HepG2 (cell line): ENCODE measurements around the gene PCIF1. TPM values are rescaled to one million over a fixed set of nuclear protein-coding genes. Genes with fewer than 3 reads are reported as not detected.

Source experiments
- AFF4 ChIP-seq: sonication (generic); formaldehyde crosslinking; IDR thresholded peaks from 2 replicates; pipeline ENCODE4 v1.4.0; 2020; ENCODE audit warnings: missing genetic modification reagents
- ATF1 ChIP-seq: IDR thresholded peaks from 2 replicates; pipeline ENCODE4 v1.6.1; 2016; ENCODE audit warnings: mild to moderate bottlenecking, control low read depth
- ATF7 ChIP-seq, 2 experiments: fragments of 450-650 bp in 1 of 2; sonication (generic) in 1 of 2; formaldehyde crosslinking in 1 of 2; IDR thresholded peaks; 2 replicates each; pipeline versions ENCODE4 v1.4.0 to v1.6.1; 2016 to 2020; ENCODE audit warnings: antibody characterized with exemption in 1 of 2, mild to moderate bottlenecking in 1 of 2, missing genetic modification reagents in 1 of 2
- ATM ChIP-seq: fragments of 450-650 bp; IDR thresholded peaks from 2 replicates; pipeline ENCODE4 v1.7.1; 2017; ENCODE audit warnings: mild to moderate bottlenecking, borderline replicate concordance
- CEBPB ChIP-seq: IDR thresholded peaks from 2 replicates; pipeline ENCODE4 v1.6.1; 2011; ENCODE audit warnings: low read depth, low read length, improper control_type of control experiment, borderline replicate concordance
- ERF ChIP-seq: IDR thresholded peaks from 2 replicates; pipeline ENCODE4 v1.6.1; 2018; ENCODE audit warnings: missing biosample characterization, missing genetic modification reagents
- LCORL ChIP-seq, 2 experiments: fragments of 450-650 bp in 1 of 2; sonication (generic) in 1 of 2; formaldehyde crosslinking in 1 of 2; IDR thresholded peaks; 2 replicates each; pipeline versions ENCODE4 v1.5.0 to v1.6.1; 2017 to 2020; ENCODE audit warnings: antibody characterized with exemption in 1 of 2, missing genetic modification reagents in 1 of 2
- PATZ1 ChIP-seq: sonication (generic); formaldehyde crosslinking; IDR thresholded peaks from 2 replicates; pipeline ENCODE4 v1.4.0; 2020; ENCODE audit warnings: missing genetic modification reagents
- PLSCR1 ChIP-seq: sonication (generic); formaldehyde crosslinking; IDR thresholded peaks from 2 replicates; pipeline ENCODE4 v1.5.0; 2020; ENCODE audit warnings: missing genetic modification reagents, mild to moderate bottlenecking, borderline replicate concordance
- ZBTB33 ChIP-seq: sonication (generic); formaldehyde crosslinking; IDR thresholded peaks from 2 replicates; pipeline ENCODE4 v1.4.0; 2020; ENCODE audit warnings: missing genetic modification reagents
- ZFAT ChIP-seq: sonication (generic); formaldehyde crosslinking; conservative IDR thresholded peaks from 2 replicates; pipeline ENCODE4 v1.8.1; 2023; ENCODE audit warnings: missing genetic modification reagents, inconsistent platforms
- ZNF205 ChIP-seq: IDR thresholded peaks from 2 replicates; pipeline ENCODE4 v1.6.1; 2018; ENCODE audit warnings: missing biosample characterization, missing genetic modification reagents
- ZNF329 ChIP-seq: sonication (generic); formaldehyde crosslinking; IDR thresholded peaks from 2 replicates; pipeline ENCODE4 v1.9.0; 2021; ENCODE audit warnings: low read depth, mild to moderate bottlenecking, missing genetic modification reagents
- ZNF350 ChIP-seq: sonication (generic); formaldehyde crosslinking; IDR thresholded peaks from 2 replicates; pipeline ENCODE4 v1.4.0; 2020; ENCODE audit warnings: mild to moderate bottlenecking, low read depth, missing genetic modification reagents, borderline replicate concordance
- ZNF543 ChIP-seq: sonication (generic); formaldehyde crosslinking; IDR thresholded peaks from 2 replicates; pipeline ENCODE4 v1.4.0; 2020; ENCODE audit warnings: mild to moderate bottlenecking, missing genetic modification reagents
- ZNF644 ChIP-seq: IDR thresholded peaks from 2 replicates; pipeline ENCODE4 v1.6.1; 2016; ENCODE audit warnings: low read depth
- ZNF710 ChIP-seq: sonication (generic); formaldehyde crosslinking; IDR thresholded peaks from 2 replicates; pipeline ENCODE4 v1.5.0; 2020; ENCODE audit warnings: mild to moderate bottlenecking, missing genetic modification reagents, borderline replicate concordance
- ZNF773 ChIP-seq: sonication (generic); formaldehyde crosslinking; IDR thresholded peaks from 2 replicates; pipeline ENCODE4 v1.4.0; 2020; ENCODE audit warnings: missing genetic modification reagents, borderline replicate concordance
- polyA plus RNA-seq, 8 experiments: library from polyadenylated mRNA; depleted of rRNA in 3 of 8; stranded (reverse) in 7 of 8; unstranded in 1 of 8; fragments of >200 nt; fragmentation: Illumina TruSeq in 4 of 8; extraction: Trizol in 4 of 8; gene quantifications; 2 replicates each; pipeline versions ENCODE4 v1.2.1 to v1.2.3, GENCODE V29; 2011 to 2016; ENCODE audit warnings: low read depth in 4 of 8, missing spikeins in 1 of 8, mixed read lengths in 1 of 8; ENCODE audit not compliant: insufficient read depth in 1 of 8
- total RNA-seq, 5 experiments: library from RNA; depleted of rRNA; stranded (reverse); fragments of >200 nt; fragmentation: Illumina TruSeq; extraction: Trizol; gene quantifications; 2 replicates each; pipeline ENCODE4 v1.2.3, GENCODE V29; 2016; ENCODE audit warnings: low read depth in 1 of 5

Gene PCIF1
- total and polyA plus RNA-seq, 2 of the 13 experiments (the other 11 are each of a cell fraction or from before 2014, with no cell fraction given) = 20.9 to 24.4 TPM

GRCh38 chr20:45925821-45926506 is 8.5 kb upstream of the PCIF1 start (continued):
- TF ChIP-seq AFF4 (CRISPR knock-in tag) (no peak), ZNF710 (no peak), CEBPB (peak; percentile 71), ERF (CRISPR knock-in tag) (no peak), ZBTB33 (CRISPR knock-in tag) (no peak), ATF1 (no peak), ZFAT (CRISPR knock-in tag) (no peak), ATM (no peak), ZNF205 (CRISPR knock-in tag) (no peak), ZNF644 (no peak), ZNF543 (CRISPR knock-in tag) (no peak), PATZ1 (peak; percentile 28; the same call in 1 of the 2 replicates), PLSCR1 (CRISPR knock-in tag) (no peak), ATF7 (IDR thresholded peaks at IDR 0.05) (no peak), ATF7 (CRISPR knock-in tag; IDR thresholded peaks at IDR 0.05) (no peak), LCORL (IDR thresholded peaks at IDR 0.05) (no peak), LCORL (CRISPR knock-in tag; IDR thresholded peaks at IDR 0.05) (peak; percentile 54; the same call in 1 of the 2 replicates), ZNF329 (CRISPR knock-in tag) (no peak), ZNF773 (CRISPR knock-in tag) (no peak), ZNF350 (CRISPR knock-in tag) (peak; percentile 42; the same call in 1 of the 2 replicates)
